Heart right ventricle (tissue), 16 donors: Measurements from ENCODE around the gene SCIN. TPM values are rescaled to one million over a fixed set of nuclear protein-coding genes. Genes with fewer than 3 reads are reported as not detected.

Source experiments
- ATAC-seq, 8 donors: fragments of 200-7000 bp; cut with Tn5 transposase; one replicate each; pipeline ENCODE4 v1.9.1; 2020; ENCODE audit warnings: mild to moderate bottlenecking in 8 of 8, moderate library complexity in 8 of 8, moderate number of reproducible peaks in 1 of 8
- DNase-seq, 2 donors: peaks; one replicate each; pipeline ENCODE4 v3.0.0-alpha.2; 2020
- H3K27ac ChIP-seq, 10 donors: fragments of 200-600 bp; sonication (generic) in 2 of 10; one replicate each; pipeline versions ENCODE4 v1.5.0 to v1.8.0; 2020 to 2022; ENCODE audit warnings: mild to moderate bottlenecking in 3 of 10
- H3K27me3 ChIP-seq, 7 donors: fragments of 200-600 bp; one replicate each; pipeline ENCODE4 v1.8.0; 2021 to 2022; ENCODE audit warnings: mild to moderate bottlenecking in 2 of 7
- H3K36me3 ChIP-seq, 9 donors: fragments of 200-600 bp; sonication (generic) in 1 of 9; one replicate each; pipeline versions ENCODE4 v1.5.0 to v1.8.0; 2020 to 2022; ENCODE audit warnings: mild to moderate bottlenecking in 2 of 9
- H3K4me1 ChIP-seq, 9 donors: fragments of 200-600 bp; sonication (generic) in 1 of 9; one replicate each; pipeline versions ENCODE4 v1.5.0 to v1.8.0; 2020 to 2022; ENCODE audit warnings: mild to moderate bottlenecking in 4 of 9
- H3K4me3 ChIP-seq, 10 donors: fragments of 200-600 bp; sonication (generic) in 2 of 10; one replicate each; pipeline versions ENCODE4 v1.5.0 to v1.8.0; 2020 to 2022; ENCODE audit warnings: mild to moderate bottlenecking in 7 of 10, moderate library complexity in 2 of 10
- H3K9me3 ChIP-seq, 11 donors: fragments of 200-600 bp in 10 of 11; sonication (generic) in 2 of 11; one replicate each; pipeline versions ENCODE4 v1.5.0 to v1.8.0; 2013 to 2022; ENCODE audit warnings: mild to moderate bottlenecking in 2 of 11, control low read depth in 1 of 11, moderate library complexity in 1 of 11
- WGBS, 2 donors: extraction: QIAGEN DNeasy Blood & Tissue Kit; methylation state at CpG; one replicate each; pipeline ENCODE4 v1.1.7; 2013; ENCODE audit warnings: inconsistent platforms in 1 of 2; 5-methylcytosine and 5-hydroxymethylcytosine counted together
- intact Hi-C, 10 donors: fragments of 100-400 bp; cut with DNase I; formaldehyde crosslinking; loops; one replicate each; pipeline versions ENCODE4 v1.11.1 to v1.14.2; 2022
- polyA plus RNA-seq, 2 donors: library from polyadenylated mRNA; stranded (reverse); fragments of 200-250 nt; gene quantifications; one replicate each; pipeline ENCODE4 v1.2.3, GENCODE V29; 2013
- total RNA-seq, 10 donors: library from RNA; stranded (reverse); fragmentation: NEBNext Ultra II Directional in 3 of 10; extraction: Animal tissue kit (Norgen Biotek cat#: 25700) in 3 of 10; gene quantifications; one replicate each; pipeline versions ENCODE4 v1.2.1 to v1.2.4, GENCODE V29; 2021 to 2023
- TF ChIP-seq, protein P1 (sequence below), 9 donors: fragments of 200-600 bp; sonication (generic) in 2 of 9; IDR thresholded peaks; one replicate each; pipeline versions ENCODE4 v1.5.0 to v1.8.0; 2021 to 2022; ENCODE audit warnings: antibody characterized with exemption in 9 of 9, mild to moderate bottlenecking in 5 of 9, moderate library complexity in 1 of 9
- donor health status: Arrhythmogenic right ventricular cardiomyopathy.
- donor health status: ischemic (EF 13 %, LVEDD 7.1; RV severe dilation, severe dysfunction).
- donor health status: healthy with polysubstance abuse.
- donor health status: DM: no; HTN: yes; CAD: no.
- donor health status: DM: no; HTN: no; CAD: no.
- donor health status: ischemic (EF 25% LVEDD 6.9; RV normal size, moderate dysfunction).
- donor health status: ischemic (EF 25% LVEDD 5.7; RV mildly dilated, moderate dysfunction).
- donor health status: healthy.
- donor health status: DM: yes; HTN: yes; CAD: no.
- donor health status: Ischemic cardiomyopathy.
- donor health status: ischemic (EF 35%, LVEDD 5.7; RV mildly dilated, moderate dysfunction).
- donor health status: nonischemic (EF 11% LVEDD 7.7; RV severe dilation, severe dysfunction).
- donor health status: DM: yes; HTN: yes; CAD: no.
- donor health status: PGD.
- donor health status: ischemic (EF 29% LVEDD 5.4; RV normal size, mild dysfunction).
- donor health status: nonischemic (EF 23%, LVEDD 6.1; RV moderate dilation, normal function).

The SCIN gene
- total and polyA plus RNA-seq, 12 donors, result 0.01 to 1.5 (median 0.32) TPM; not detected in 3

DNA sequence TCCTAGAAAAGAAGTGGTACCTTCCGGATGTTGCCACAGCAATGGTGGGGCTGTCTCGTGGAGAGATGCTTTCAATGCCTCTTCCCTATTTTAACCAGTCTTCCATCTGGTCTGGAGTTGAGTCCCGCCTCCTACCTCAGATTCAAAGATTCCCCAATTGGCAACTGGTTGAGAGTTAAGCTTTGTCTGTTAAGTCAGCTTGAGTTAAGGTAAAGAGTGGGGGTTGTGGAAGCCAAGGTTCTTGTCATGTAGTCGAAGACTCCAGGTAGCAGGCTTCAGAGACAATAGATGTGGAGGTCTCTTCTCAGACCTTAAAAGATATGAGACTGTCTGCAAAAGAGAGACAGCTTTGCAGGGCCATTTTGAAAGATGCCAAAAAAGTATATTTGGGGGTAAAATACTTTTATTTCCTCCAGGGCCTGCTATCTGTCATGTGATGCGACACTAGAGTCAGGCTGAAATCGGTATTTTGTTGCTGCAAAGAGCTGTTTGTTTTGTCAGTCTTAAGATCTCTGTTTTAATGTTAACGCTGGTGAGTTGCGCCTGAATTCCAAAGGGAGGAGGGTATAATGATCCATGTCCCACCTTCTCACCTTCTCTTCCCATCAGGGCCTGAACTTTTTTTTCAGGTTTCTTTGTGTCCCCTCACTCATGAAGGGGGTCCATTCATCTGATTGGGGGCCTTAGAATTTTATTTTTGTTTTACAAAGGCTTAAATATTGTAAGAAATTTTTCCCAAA, 40.4 kb upstream of the SCIN start:
- WGBS, 2 donors, result 80 to 86% methylated on average over 8 of the region's 8 CpGs
- TF ChIP-seq, protein P1, sequence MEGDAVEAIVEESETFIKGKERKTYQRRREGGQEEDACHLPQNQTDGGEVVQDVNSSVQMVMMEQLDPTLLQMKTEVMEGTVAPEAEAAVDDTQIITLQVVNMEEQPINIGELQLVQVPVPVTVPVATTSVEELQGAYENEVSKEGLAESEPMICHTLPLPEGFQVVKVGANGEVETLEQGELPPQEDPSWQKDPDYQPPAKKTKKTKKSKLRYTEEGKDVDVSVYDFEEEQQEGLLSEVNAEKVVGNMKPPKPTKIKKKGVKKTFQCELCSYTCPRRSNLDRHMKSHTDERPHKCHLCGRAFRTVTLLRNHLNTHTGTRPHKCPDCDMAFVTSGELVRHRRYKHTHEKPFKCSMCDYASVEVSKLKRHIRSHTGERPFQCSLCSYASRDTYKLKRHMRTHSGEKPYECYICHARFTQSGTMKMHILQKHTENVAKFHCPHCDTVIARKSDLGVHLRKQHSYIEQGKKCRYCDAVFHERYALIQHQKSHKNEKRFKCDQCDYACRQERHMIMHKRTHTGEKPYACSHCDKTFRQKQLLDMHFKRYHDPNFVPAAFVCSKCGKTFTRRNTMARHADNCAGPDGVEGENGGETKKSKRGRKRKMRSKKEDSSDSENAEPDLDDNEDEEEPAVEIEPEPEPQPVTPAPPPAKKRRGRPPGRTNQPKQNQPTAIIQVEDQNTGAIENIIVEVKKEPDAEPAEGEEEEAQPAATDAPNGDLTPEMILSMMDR (IDR thresholded peaks at IDR 0.05), result no peak

DNA sequence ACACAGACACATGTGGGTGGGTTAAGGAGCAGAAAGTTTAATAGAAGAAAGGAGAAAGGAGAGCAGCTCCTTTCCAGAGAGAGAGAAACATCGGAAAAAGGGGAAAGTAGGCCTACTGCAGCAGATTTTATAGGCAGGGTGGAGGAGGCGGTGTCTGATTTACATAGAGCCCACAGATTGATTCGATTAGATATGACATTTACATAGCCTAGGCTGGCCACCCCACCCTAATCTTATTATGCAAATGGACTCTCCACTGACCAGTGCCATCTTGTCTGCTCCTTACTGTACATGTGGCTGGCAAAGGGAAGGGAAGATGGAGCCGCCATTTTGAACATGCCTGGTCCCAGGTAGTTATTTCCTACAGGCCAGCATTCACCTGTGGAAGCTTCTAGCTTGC, 38.7 kb upstream of the SCIN start:
- WGBS, 2 donors, result 92 to 93% methylated on average over 4 of the region's 4 CpGs
- intact Hi-C loops, result loop anchor here in 1 of 10 donors (10.0 kb wide), 1 partner anchor 93 kb away; no protein-coding TSS in a partner anchor

More for the DNA sequence above, 40.4 kb upstream of the SCIN start:
- no peaks in the 10 kb centered on the region for H3K9me3 ChIP-seq
- no peak overlapping the region for H3K27ac ChIP-seq
- ATAC-seq (no peak), DNase-seq (no peak)
- intact Hi-C loops, result loop anchor here in 6 of 10 donors (5.0 to 10.0 kb wide), 3 partner anchors 92 to 732 kb away; no protein-coding TSS in a partner anchor
- H3K4me3 ChIP-seq, result no peak overlapping the region
- H3K4me1 ChIP-seq, result no peaks in the 10 kb centered on the region
- H3K27me3 ChIP-seq, result peaks cover 0 to 6% (median 0%) of the 10 kb centered on the region in 7 donors
- H3K36me3 ChIP-seq, result no peaks in the 10 kb centered on the region

DNA sequence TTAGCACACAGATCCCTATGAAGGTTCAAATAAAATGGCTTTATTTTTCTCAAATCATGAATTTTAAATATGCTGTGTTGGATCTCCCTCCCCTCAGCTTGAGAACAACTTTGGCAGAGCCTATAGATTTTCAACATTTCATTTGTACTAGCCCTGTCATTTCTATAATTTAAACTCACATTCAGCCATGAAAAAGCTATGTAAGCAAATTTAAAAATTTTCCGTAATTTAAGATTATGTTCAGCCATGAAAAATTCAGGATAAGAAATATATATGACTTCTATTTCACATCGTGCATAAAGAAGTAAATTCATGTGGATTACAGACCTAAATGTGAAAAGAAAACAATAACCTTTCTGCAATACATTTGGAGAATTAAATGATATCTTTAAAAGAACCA, 36.5 kb upstream of the SCIN start:
- TF ChIP-seq, protein P1 (IDR thresholded peaks at IDR 0.05), result no peak
- H3K36me3 ChIP-seq, result no peaks in the 10 kb centered on the region
- H3K27ac ChIP-seq, result no peak overlapping the region
- 61 to 89% methylated on average over 2 of the region's 2 CpGs for WGBS, 2 donors
- peaks cover 0 to 6% (median 0%) of the 10 kb centered on the region in 7 donors for H3K27me3 ChIP-seq
- H3K4me1 ChIP-seq, result no peaks in the 10 kb centered on the region
- ATAC-seq (no peak), DNase-seq (no peak)
- intact Hi-C loops, result loop anchor here in 1 of 10 donors (10.0 kb wide), 1 partner anchor 91 kb away; no protein-coding TSS in a partner anchor
- peaks cover 0 to 8% (median 0%) of the 10 kb centered on the region in 11 donors for H3K9me3 ChIP-seq
- no peak overlapping the region for H3K4me3 ChIP-seq

More for the DNA sequence above, 38.7 kb upstream of the SCIN start:
- ATAC-seq (no peak), DNase-seq (no peak)
- Histone ChIP-seq H3K4me3 (no peak overlapping the region), H3K27me3 (peaks cover 0 to 6% (median 0%) of the 10 kb centered on the region in 7 donors), H3K4me1 (no peaks in the 10 kb centered on the region), H3K36me3 (no peaks in the 10 kb centered on the region), H3K9me3 (peaks cover 0 to 8% (median 0%) of the 10 kb centered on the region in 11 donors), H3K27ac (no peak overlapping the region)
- TF ChIP-seq, protein P1 (IDR thresholded peaks at IDR 0.05), result no peak

DNA sequence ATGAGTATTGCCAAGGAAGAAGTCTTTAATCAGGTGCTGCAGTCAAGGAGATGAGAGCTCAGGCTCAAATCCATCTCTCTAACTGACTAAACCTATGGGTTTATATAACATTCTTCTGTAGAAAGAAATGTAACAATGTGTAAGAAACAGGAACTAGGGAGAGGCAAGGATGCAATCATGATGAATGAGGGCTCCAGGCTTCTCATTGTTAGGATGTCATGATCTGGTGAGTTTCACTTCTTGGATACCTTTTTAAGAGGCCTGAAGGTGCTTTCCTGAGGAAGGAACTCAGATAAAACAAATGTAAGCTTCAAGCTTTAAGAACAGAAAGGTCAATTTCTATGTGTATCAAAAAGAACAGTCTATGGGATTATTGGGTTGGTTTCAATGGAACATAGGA, 30.8 kb upstream of the SCIN start:
- no peak overlapping the region for H3K27ac ChIP-seq
- peaks cover 0 to 8% (median 0%) of the 10 kb centered on the region in 11 donors for H3K9me3 ChIP-seq
- no peaks in the 10 kb centered on the region for H3K4me1 ChIP-seq
- no peak for ATAC-seq
- H3K27me3 ChIP-seq, result no peaks in the 10 kb centered on the region
- TF ChIP-seq, protein P1 (IDR thresholded peaks at IDR 0.05), result no peak
- no peaks in the 10 kb centered on the region for H3K36me3 ChIP-seq
- H3K4me3 ChIP-seq, result no peak overlapping the region
- intact Hi-C loops, result loop anchor here in 1 of 10 donors (10.0 kb wide), 1 partner anchor 85 kb away; no protein-coding TSS in a partner anchor
- DNase-seq, result no peak
